Mucosa of descending colon (tissue), 3 donors: ENCODE results near the gene VWA3A. TPM values are rescaled to one million over a fixed set of nuclear protein-coding genes. Genes with fewer than 3 reads are reported as not detected.
"Not testable (repeated sequence)": the region's sequence is repeated elsewhere in the genome, so short reads cannot be mapped to it uniquely, and the experiment has no call there.

Experiments
- ATAC-seq: fragments of 200-7000 bp; cut with Tn5 transposase; one replicate; pipeline ENCODE4 v1.9.1; 2020; ENCODE audit warnings: mild to moderate bottlenecking, moderate library complexity
- DNase-seq, 3 donors: peaks; one replicate each; pipeline ENCODE4 v3.0.0-alpha.2; 2020
- H3K36me3 ChIP-seq: fragments of 200-600 bp; one replicate; pipeline ENCODE4 v1.8.0; 2021; ENCODE audit warnings: low read depth, mild to moderate bottlenecking
- H3K4me1 ChIP-seq: fragments of 200-600 bp; one replicate; pipeline ENCODE4 v1.8.0; 2021; ENCODE audit warnings: low read depth, mild to moderate bottlenecking
- H3K4me3 ChIP-seq: fragments of 200-600 bp; one replicate; pipeline ENCODE4 v1.8.0; 2021; ENCODE audit warnings: mild to moderate bottlenecking
- H3K9me3 ChIP-seq: fragments of 200-600 bp; one replicate; pipeline ENCODE4 v1.8.0; 2021; ENCODE audit warnings: mild to moderate bottlenecking
- CTCF ChIP-seq: fragments of 200-600 bp; IDR thresholded peaks from one replicate; pipeline ENCODE4 v1.8.0; 2022; ENCODE audit warnings: antibody characterized with exemption, mild to moderate bottlenecking
- intact Hi-C, 2 donors: fragments of 100-400 bp; cut with DNase I in 1 of 2; cut with micrococcal nuclease in 1 of 2; formaldehyde crosslinking; loops; one replicate each; pipeline versions ENCODE4 v1.11.0 to v1.11.1; 2022; cut with DNase I, micrococcal nuclease
- total RNA-seq, 3 donors: library from RNA; stranded (reverse); fragmentation: NEBNext Ultra II Directional in 2 of 3; extraction: Animal tissue kit (Norgen Biotek cat#: 25700) in 2 of 3; gene quantifications; one replicate each; pipeline versions ENCODE4 v1.2.1 to v1.2.4, GENCODE V29; 2021 to 2023
- donor health status: DM: no; HTN: no; CAD: no; lungs with moderate emphysema.
- donor health status: DM: no; HTN: no; CAD: no.
- donor health status: DM: no; HTN: yes; CAD: no.

The VWA3A gene
- total RNA-seq, 3 donors from 2014 or later: 0.44 to 0.46 TPM; not detected in 1

- intact Hi-C loops: no loop called here
- no peak for TF ChIP-seq CTCF
- DNase-seq: no peak
- Histone ChIP-seq H3K9me3 (no peaks in the 10 kb centered on the region), H3K4me3 (no peak overlapping the region), H3K4me1 (no peaks in the 10 kb centered on the region), H3K36me3 (no peaks in the 10 kb centered on the region)
- no peak for ATAC-seq
Measured at GRCh38 chr16:22123146-22123545, 30.8 kb downstream of the VWA3A start.

- no peak for ATAC-seq
- TF ChIP-seq CTCF: no peak
- H3K9me3 ChIP-seq: no peaks in the 10 kb centered on the region
- no peaks in the 10 kb centered on the region for H3K36me3 ChIP-seq
- intact Hi-C loops: no loop called here
- no peaks in the 10 kb centered on the region for H3K4me1 ChIP-seq
- no peak overlapping the region for H3K4me3 ChIP-seq
- no peak for DNase-seq
Measured at GRCh38 chr16:22123759-22124490, 31.6 kb downstream of the VWA3A start.

GRCh38 chr16:22124583-22125284 is 32.4 kb downstream of the VWA3A start:
- intact Hi-C loops: no loop called here
- Histone ChIP-seq H3K4me3 (no peak overlapping the region), H3K4me1 (no peaks in the 10 kb centered on the region), H3K9me3 (no peaks in the 10 kb centered on the region), H3K36me3 (no peaks in the 10 kb centered on the region)
- ATAC-seq (no peak), DNase-seq (no peak)
- TF ChIP-seq CTCF: no peak

- no peak for ATAC-seq
- H3K36me3 ChIP-seq: no peaks in the 10 kb centered on the region
Measured at GRCh38 chr16:22126037-22126558, 33.8 kb downstream of the VWA3A start.

GRCh38 chr16:22128537-22128936 is 36.2 kb downstream of the VWA3A start:
- H3K4me1 ChIP-seq, H3K36me3 ChIP-seq, intact Hi-C loops, H3K4me3 ChIP-seq, H3K9me3 ChIP-seq, ATAC-seq, DNase-seq: not testable (repeated sequence)

More at GRCh38 chr16:22126037-22126558, 33.8 kb downstream of the VWA3A start:
- no peak for DNase-seq
- Histone ChIP-seq H3K9me3 (no peaks in the 10 kb centered on the region), H3K4me3 (no peak overlapping the region), H3K4me1 (no peaks in the 10 kb centered on the region)
- intact Hi-C loops: no loop called here
- no peak for TF ChIP-seq CTCF

GRCh38 chr16:22130528-22130927 is 38.2 kb downstream of the VWA3A start:
- intact Hi-C loops: no loop called here
- no peak for TF ChIP-seq CTCF
- Histone ChIP-seq H3K9me3 (no peaks in the 10 kb centered on the region), H3K4me3 (no peak overlapping the region), H3K36me3 (no peaks in the 10 kb centered on the region), H3K4me1 (no peaks in the 10 kb centered on the region)
- DNase-seq: no peak
- ATAC-seq: no peak
